Endothelial cell (in vitro differentiated cells): ENCODE data around the gene C12orf56. TPM values are rescaled to one million over a fixed set of nuclear protein-coding genes. Genes with fewer than 3 reads are reported as not detected.

ENCODE experiments used
- DNase-seq: peaks from one replicate; pipeline ENCODE4 v3.0.0; 2021; ENCODE audit warnings: low spot score
- H3K27ac Mint-ChIP-seq: one replicate; pipeline ENCODE4 v1.8.0; 2021; ENCODE audit warnings: mixed read lengths, inconsistent platforms; ENCODE audit not compliant: unreplicated experiment
- H3K27me3 Mint-ChIP-seq: one replicate; pipeline ENCODE4 v1.8.0; 2021; ENCODE audit warnings: mild to moderate bottlenecking, moderate library complexity, mixed read lengths, inconsistent platforms; ENCODE audit not compliant: unreplicated experiment
- H3K36me3 Mint-ChIP-seq: one replicate; pipeline ENCODE4 v1.8.0; 2021; ENCODE audit warnings: mild to moderate bottlenecking, low read depth, mixed read lengths, inconsistent platforms; ENCODE audit not compliant: unreplicated experiment
- H3K4me1 Mint-ChIP-seq: one replicate; pipeline ENCODE4 v1.8.0; 2021; ENCODE audit warnings: mild to moderate bottlenecking, mixed read lengths, inconsistent platforms; ENCODE audit not compliant: unreplicated experiment
- H3K4me3 Mint-ChIP-seq: one replicate; pipeline ENCODE4 v1.8.0; 2021; ENCODE audit warnings: mild to moderate bottlenecking, mixed read lengths, inconsistent platforms; ENCODE audit not compliant: unreplicated experiment
- H3K9me3 Mint-ChIP-seq: one replicate; pipeline ENCODE4 v1.8.0; 2021; ENCODE audit warnings: mixed read lengths, inconsistent platforms; ENCODE audit not compliant: unreplicated experiment
- total RNA-seq: library from RNA; stranded (reverse); fragmentation: NEBNext Ultra II Directional; extraction: Animal tissue kit (Norgen Biotek cat#: 25700); gene quantifications from one replicate; pipeline ENCODE4 v1.2.1, GENCODE V29; 2021; ENCODE audit not compliant: unreplicated experiment
- TF ChIP-seq, protein P1 (sequence below): fragments of 200-600 bp; sonication (generic); IDR thresholded peaks from one replicate; pipeline ENCODE4 v1.5.0; 2021; ENCODE audit warnings: antibody characterized with exemption; ENCODE audit not compliant: unreplicated experiment

The C12orf56 gene
- total RNA-seq, 1 donor from 2014 or later, result 0.62 TPM

DNA sequence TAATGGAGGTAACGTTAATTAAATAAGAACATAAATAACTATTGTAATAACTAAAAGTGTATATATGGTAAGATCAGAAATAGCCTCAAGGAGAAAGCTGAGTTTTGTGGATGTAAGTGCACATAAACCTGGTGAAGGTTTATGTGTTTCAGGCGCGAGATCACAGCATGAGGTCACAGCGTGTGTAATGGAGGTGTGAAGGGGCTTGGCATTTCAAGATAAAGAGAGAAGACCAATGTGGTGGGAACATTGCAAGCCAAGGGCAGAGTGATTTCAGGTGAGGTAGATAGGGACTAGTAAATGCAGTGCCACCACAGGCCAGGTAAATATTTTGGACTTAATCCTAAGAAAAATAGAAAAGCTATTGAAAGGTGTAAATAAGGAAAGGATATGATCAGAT is 146.7 kb downstream of the C12orf56 start:
- H3K9me3 Mint-ChIP-seq, result no peaks in the 10 kb centered on the region
- no peak for DNase-seq
- H3K27me3 Mint-ChIP-seq, result no peaks in the 10 kb centered on the region
- H3K4me1 Mint-ChIP-seq, result no peaks in the 10 kb centered on the region
- H3K36me3 Mint-ChIP-seq, result no peaks in the 10 kb centered on the region
- no peak overlapping the region for H3K4me3 Mint-ChIP-seq
- H3K27ac Mint-ChIP-seq, result no peak overlapping the region
- TF ChIP-seq, protein P1, sequence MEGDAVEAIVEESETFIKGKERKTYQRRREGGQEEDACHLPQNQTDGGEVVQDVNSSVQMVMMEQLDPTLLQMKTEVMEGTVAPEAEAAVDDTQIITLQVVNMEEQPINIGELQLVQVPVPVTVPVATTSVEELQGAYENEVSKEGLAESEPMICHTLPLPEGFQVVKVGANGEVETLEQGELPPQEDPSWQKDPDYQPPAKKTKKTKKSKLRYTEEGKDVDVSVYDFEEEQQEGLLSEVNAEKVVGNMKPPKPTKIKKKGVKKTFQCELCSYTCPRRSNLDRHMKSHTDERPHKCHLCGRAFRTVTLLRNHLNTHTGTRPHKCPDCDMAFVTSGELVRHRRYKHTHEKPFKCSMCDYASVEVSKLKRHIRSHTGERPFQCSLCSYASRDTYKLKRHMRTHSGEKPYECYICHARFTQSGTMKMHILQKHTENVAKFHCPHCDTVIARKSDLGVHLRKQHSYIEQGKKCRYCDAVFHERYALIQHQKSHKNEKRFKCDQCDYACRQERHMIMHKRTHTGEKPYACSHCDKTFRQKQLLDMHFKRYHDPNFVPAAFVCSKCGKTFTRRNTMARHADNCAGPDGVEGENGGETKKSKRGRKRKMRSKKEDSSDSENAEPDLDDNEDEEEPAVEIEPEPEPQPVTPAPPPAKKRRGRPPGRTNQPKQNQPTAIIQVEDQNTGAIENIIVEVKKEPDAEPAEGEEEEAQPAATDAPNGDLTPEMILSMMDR, result no peak

DNA sequence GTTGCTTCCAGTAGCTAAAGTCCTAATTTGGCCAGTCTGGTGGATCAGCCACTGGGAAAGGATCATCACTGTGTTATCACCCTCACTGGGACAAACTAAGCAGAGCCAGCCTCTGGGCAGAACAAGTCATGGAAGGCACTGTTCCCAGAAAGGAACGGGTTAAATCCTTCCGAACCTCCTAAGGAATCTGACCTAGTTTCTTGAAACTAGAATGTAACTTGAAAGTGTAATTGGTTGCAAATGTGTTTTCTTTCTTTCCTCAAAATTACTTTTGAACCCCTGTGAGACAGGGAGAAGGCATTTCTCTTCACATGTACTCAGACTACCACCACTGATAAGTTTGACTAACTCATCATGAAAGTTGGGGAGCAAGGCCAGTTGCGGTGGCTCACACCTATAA is 149.8 kb downstream of the C12orf56 start:
- DNase-seq, result no peak
- no peak overlapping the region for H3K27ac Mint-ChIP-seq
- no peaks in the 10 kb centered on the region for H3K27me3 Mint-ChIP-seq
- H3K9me3 Mint-ChIP-seq, result no peaks in the 10 kb centered on the region
- no peaks in the 10 kb centered on the region for H3K36me3 Mint-ChIP-seq
- no peak overlapping the region for H3K4me3 Mint-ChIP-seq
- H3K4me1 Mint-ChIP-seq, result peaks cover 2% of the 10 kb centered on the region
- TF ChIP-seq, protein P1, result no peak

DNA sequence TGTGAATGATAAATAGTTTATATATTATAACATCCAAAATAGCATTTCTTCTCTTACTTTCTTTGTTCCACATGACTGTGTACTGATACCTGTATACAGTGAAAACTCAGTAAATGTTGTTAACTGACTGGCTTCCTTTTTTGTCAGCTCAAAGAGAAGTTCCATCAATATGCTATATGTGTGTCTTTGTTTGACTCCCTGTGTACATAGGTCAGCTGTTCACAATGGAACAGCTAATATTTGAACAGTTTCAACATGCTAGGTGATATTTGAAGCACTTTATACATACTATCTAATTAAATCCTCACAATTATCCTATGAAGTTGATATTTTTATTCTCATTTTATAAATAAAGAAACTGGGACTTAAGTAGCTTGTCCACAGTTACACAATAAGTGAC is 153.2 kb downstream of the C12orf56 start:
- Mint-ChIP-seq H3K27me3 (no peaks in the 10 kb centered on the region), H3K27ac (no peak overlapping the region), H3K4me3 (no peak overlapping the region), H3K4me1 (peaks cover 2% of the 10 kb centered on the region), H3K36me3 (no peaks in the 10 kb centered on the region), H3K9me3 (no peaks in the 10 kb centered on the region)
- no peak for DNase-seq
- TF ChIP-seq, protein P1, result no peak

DNA sequence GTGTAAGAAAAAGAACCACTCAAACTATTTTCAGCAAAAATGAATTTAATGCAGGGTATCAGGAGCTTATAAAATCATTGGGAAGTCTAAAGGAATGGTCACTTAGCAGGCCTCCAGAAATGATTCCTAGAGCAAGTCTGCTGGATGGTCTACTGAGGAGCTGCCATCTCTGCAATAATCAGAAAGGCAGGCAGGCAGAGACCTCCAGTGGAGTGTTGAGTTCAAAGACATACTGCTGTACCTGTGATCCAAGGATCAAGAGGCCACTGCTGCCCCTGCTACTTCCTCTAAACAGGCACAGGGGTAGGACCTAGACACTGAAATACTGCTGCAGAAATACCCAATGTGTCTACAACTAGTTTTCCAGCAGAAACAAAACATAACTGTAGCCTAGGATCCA is 154.0 kb downstream of the C12orf56 start:
- TF ChIP-seq, protein P1, result no peak
- peaks cover 2% of the 10 kb centered on the region for H3K4me1 Mint-ChIP-seq
- H3K9me3 Mint-ChIP-seq, result no peaks in the 10 kb centered on the region
- H3K27ac Mint-ChIP-seq, result no peak overlapping the region
- no peaks in the 10 kb centered on the region for H3K36me3 Mint-ChIP-seq
- H3K4me3 Mint-ChIP-seq, result no peak overlapping the region
- no peaks in the 10 kb centered on the region for H3K27me3 Mint-ChIP-seq
- DNase-seq, result no peak

DNA sequence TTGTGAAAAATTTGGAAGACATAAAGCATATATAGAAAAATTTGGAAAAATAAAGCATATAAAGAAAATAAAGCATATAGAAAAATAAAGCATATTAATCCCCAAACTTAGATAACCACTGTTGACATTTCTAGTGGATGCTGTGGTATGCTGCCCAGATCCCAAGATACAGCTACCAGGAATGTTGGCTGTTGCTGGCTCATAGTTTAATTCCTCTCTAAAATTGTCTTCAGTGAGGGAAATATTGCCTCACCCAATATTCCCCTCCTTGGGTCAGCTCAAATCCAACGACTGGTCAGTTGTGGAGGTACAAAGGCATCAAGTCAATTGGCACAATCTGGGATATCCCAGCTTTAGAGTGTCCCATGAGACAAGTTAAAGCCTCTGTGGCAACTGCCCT is 158.4 kb downstream of the C12orf56 start:
- no peaks in the 10 kb centered on the region for H3K27me3 Mint-ChIP-seq
- TF ChIP-seq, protein P1, result no peak
- no peak overlapping the region for H3K4me3 Mint-ChIP-seq
- peaks cover 2% of the 10 kb centered on the region for H3K4me1 Mint-ChIP-seq
- H3K36me3 Mint-ChIP-seq, result no peaks in the 10 kb centered on the region
- no peak overlapping the region for H3K27ac Mint-ChIP-seq
- no peaks in the 10 kb centered on the region for H3K9me3 Mint-ChIP-seq
- no peak for DNase-seq
